ENCODE measurements around the gene TUBB4B. TPM values are rescaled to one million over a fixed set of nuclear protein-coding genes. Genes with fewer than 3 reads are reported as not detected.

The TUBB4B gene
- total RNA-seq, 4 donors from 2014 or later: 181 to 757 (median 487) TPM

GRCh38 chr9:137226338-137227053 is 14.6 kb upstream of the TUBB4B start:
- no peak for DNase-seq
- no peak overlapping the region for H3K4me3 ChIP-seq (replicated peaks in 1 of 3)

DNA sequence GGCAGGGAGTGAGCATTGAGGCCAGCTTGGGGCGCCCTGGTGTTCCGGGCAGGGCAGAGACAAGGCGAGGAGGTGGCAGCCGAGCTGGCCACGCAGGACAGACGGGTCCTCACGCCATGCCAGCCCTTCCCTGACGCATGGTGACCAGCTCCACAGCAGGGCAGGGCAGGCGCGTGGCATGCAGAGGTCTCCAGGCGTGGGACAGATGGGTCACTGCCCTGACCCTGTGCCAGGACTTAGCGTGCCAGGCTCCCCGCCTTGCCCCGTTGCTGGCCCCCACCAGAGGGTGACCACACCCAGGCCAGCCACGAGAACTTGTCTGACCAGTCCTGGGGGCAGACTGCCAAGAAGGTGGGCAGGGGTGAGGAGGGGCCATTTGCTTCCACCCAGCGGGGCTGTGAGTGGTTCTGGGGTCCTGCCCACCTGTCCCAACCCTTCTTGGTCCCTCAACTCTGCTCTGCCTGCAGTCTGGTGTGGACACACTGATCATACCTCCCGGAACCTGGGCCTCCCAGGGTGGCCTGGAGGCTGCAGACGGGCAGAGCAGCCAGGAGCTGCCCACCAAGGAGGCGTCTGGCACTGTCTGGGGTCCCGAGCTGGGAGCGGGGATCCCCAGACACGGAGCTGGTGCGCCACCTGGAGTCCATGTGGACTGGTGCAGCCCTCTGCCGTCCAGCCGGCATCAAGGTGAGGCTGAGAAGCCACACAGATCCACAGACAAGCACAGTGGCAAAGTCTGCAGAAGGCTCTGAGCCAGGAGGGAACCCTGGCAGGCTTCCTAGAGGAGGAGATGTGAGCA is 13.8 kb upstream of the TUBB4B start, which contains the start of gene RNF224:
Gene RNF224, plus strand, starts transcription at position 449 of the 799 bp plus-strand sequence. CDS start 834 bp downstream, outside the sequence.
- 0 to 22% methylated on average over 6 to 12 of the region's 25 CpGs for WGBS, 2 donors
- TF ChIP-seq POLR2A (IDR thresholded peaks at IDR 0.05): peak in 1 of 2 donors; percentile 22
- TF ChIP-seq, protein P1, sequence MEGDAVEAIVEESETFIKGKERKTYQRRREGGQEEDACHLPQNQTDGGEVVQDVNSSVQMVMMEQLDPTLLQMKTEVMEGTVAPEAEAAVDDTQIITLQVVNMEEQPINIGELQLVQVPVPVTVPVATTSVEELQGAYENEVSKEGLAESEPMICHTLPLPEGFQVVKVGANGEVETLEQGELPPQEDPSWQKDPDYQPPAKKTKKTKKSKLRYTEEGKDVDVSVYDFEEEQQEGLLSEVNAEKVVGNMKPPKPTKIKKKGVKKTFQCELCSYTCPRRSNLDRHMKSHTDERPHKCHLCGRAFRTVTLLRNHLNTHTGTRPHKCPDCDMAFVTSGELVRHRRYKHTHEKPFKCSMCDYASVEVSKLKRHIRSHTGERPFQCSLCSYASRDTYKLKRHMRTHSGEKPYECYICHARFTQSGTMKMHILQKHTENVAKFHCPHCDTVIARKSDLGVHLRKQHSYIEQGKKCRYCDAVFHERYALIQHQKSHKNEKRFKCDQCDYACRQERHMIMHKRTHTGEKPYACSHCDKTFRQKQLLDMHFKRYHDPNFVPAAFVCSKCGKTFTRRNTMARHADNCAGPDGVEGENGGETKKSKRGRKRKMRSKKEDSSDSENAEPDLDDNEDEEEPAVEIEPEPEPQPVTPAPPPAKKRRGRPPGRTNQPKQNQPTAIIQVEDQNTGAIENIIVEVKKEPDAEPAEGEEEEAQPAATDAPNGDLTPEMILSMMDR (IDR thresholded peaks at IDR 0.05): peak; percentile 89 to 98 (median 93)
- Histone ChIP-seq H3K9me3 (no peaks in the 10 kb centered on the region), H3K27me3 (no peaks in the 10 kb centered on the region), H3K36me3 (no peaks in the 10 kb centered on the region), H3K4me1 (peaks cover 31 to 42% of the 10 kb centered on the region in 2 donors), H3K27ac (peak within 1 kb of the TSS; percentile 67 to 87 (median 85)), H3K4me3 (replicated peaks in 1 of 3) (no peak within 1 kb of the TSS)
- intact Hi-C loops (cut with DNase I): loop anchor here (5.0 kb wide), 1 partner anchor 40 kb away; the partner anchor contains the start of genes ANAPC2 and SSNA1
- peak; percentile 98 for DNase-seq

More at GRCh38 chr9:137226338-137227053, 14.6 kb upstream of the TUBB4B start:
- Histone ChIP-seq H3K9me3 (no peaks in the 10 kb centered on the region), H3K27ac (peak overlapping the region; percentile 67 to 87 (median 85)), H3K36me3 (no peaks in the 10 kb centered on the region), H3K4me1 (peaks cover 31 to 44% of the 10 kb centered on the region in 2 donors), H3K27me3 (no peaks in the 10 kb centered on the region)
- TF ChIP-seq, protein P1 (IDR thresholded peaks at IDR 0.05): no peak
- no peak for TF ChIP-seq POLR2A (IDR thresholded peaks at IDR 0.05)
- intact Hi-C loops (cut with DNase I): loop anchor here (5.0 kb wide), 1 partner anchor 39 kb away; the partner anchor contains the start of genes ANAPC2 and SSNA1
- 63 to 73% methylated on average over 14 to 15 of the region's 18 CpGs for WGBS, 2 donors

GRCh38 chr9:137227853-137228505 is 13.1 kb upstream of the TUBB4B start:
- no peak for TF ChIP-seq POLR2A (IDR thresholded peaks at IDR 0.05)
- TF ChIP-seq, protein P1 (IDR thresholded peaks at IDR 0.05): no peak
- H3K27me3 ChIP-seq: no peaks in the 10 kb centered on the region
- H3K27ac ChIP-seq: peak overlapping the region in 1 of 3 donors; percentile 87
- no peak overlapping the region for H3K4me3 ChIP-seq (replicated peaks in 1 of 3)
- H3K4me1 ChIP-seq: peaks cover 24 to 35% of the 10 kb centered on the region in 2 donors
- H3K36me3 ChIP-seq: no peaks in the 10 kb centered on the region
- no peaks in the 10 kb centered on the region for H3K9me3 ChIP-seq
- DNase-seq: no peak
- WGBS, 2 donors: 12 to 23% methylated on average over 9 of the region's 18 CpGs
- intact Hi-C loops (cut with DNase I): loop anchor here (5.0 kb wide), 1 partner anchor 41 kb away; the partner anchor contains the start of genes ANAPC2 and SSNA1

- Histone ChIP-seq H3K27me3 (no peaks in the 10 kb centered on the region), H3K4me3 (replicated peaks in 1 of 3) (no peak overlapping the region), H3K9me3 (no peaks in the 10 kb centered on the region), H3K27ac (no peak overlapping the region), H3K36me3 (no peaks in the 10 kb centered on the region), H3K4me1 (peaks cover 23 to 34% of the 10 kb centered on the region in 2 donors)
- intact Hi-C loops (cut with DNase I): loop anchor here (5.0 kb wide), 1 partner anchor 41 kb away; the partner anchor contains the start of genes ANAPC2 and SSNA1
- no peak for DNase-seq
- WGBS, 2 donors: 68 to 79% methylated on average over 14 to 19 of the region's 29 CpGs
- TF ChIP-seq POLR2A (IDR thresholded peaks at IDR 0.05): no peak
- TF ChIP-seq, protein P1 (IDR thresholded peaks at IDR 0.05): no peak
Measured at GRCh38 chr9:137228506-137228967, 12.6 kb upstream of the TUBB4B start.

Data from thyroid gland (tissue), 4 donors.